Measurements from ENCODE around the gene THOC5. TPM values are rescaled to one million over a fixed set of nuclear protein-coding genes. Genes with fewer than 3 reads are reported as not detected.
"Not testable (repeated sequence)": the region's sequence is repeated elsewhere in the genome, so short reads cannot be mapped to it uniquely, and the experiment has no call there.

Gene THOC5
- total RNA-seq, 1 donor from 2014 or later = 43.8 TPM

- Histone ChIP-seq H3K4me1 (ENCODE audit: control insufficient read depth in 3 of 3, insufficient read depth in 3 of 3, low read length in 3 of 3) (peaks cover 0 to 5% (median 3%) of the 10 kb centered on the region in 3 donors), H3K9ac (ENCODE audit: low read depth in 1 of 3, low read length in 3 of 3) (no peak overlapping the region), H3K27me3 (ENCODE audit: control insufficient read depth in 3 of 3, insufficient read depth in 3 of 3, low read length in 3 of 3) (peaks cover 0 to 3% (median 0%) of the 10 kb centered on the region in 3 donors), H3K27ac (ENCODE audit: low read depth, low read length) (no peak overlapping the region), H3K9me3 (ENCODE audit: control insufficient read depth in 3 of 3, low read length in 3 of 3) (no peaks in the 10 kb centered on the region), H3K36me3 (ENCODE audit: control insufficient read depth in 3 of 3, insufficient read depth in 3 of 3, low read length in 3 of 3) (no peaks in the 10 kb centered on the region), H3K4me3 (ENCODE audit: low read length in 3 of 3) (no peak overlapping the region)
Measured at GRCh38 chr22:29581799-29582198, 28.2 kb upstream of the THOC5 start.

GRCh38 chr22:29580200-29580810 lies 26.7 kb upstream of the THOC5 start:
- Histone ChIP-seq H3K27me3 (ENCODE audit: control insufficient read depth in 3 of 3, insufficient read depth in 3 of 3, low read length in 3 of 3) (peaks cover 0 to 3% (median 0%) of the 10 kb centered on the region in 3 donors), H3K9me3 (ENCODE audit: control insufficient read depth in 3 of 3, low read length in 3 of 3) (no peaks in the 10 kb centered on the region), H3K9ac (ENCODE audit: low read depth in 1 of 3, low read length in 3 of 3) (no peak overlapping the region), H3K36me3 (ENCODE audit: control insufficient read depth in 3 of 3, insufficient read depth in 3 of 3, low read length in 3 of 3) (no peaks in the 10 kb centered on the region), H3K4me1 (ENCODE audit: control insufficient read depth in 3 of 3, insufficient read depth in 3 of 3, low read length in 3 of 3) (peaks cover 0 to 5% (median 3%) of the 10 kb centered on the region in 3 donors), H3K4me3 (ENCODE audit: low read length in 3 of 3) (peak overlapping the region; percentile 54 to 69 (median 62)), H3K27ac (ENCODE audit: low read depth, low read length) (no peak overlapping the region)

- no peaks in the 10 kb centered on the region for H3K9me3 ChIP-seq (ENCODE audit: control insufficient read depth in 3 of 3, low read length in 3 of 3)
- peaks cover 0 to 5% (median 3%) of the 10 kb centered on the region in 3 donors for H3K4me1 ChIP-seq (ENCODE audit: control insufficient read depth in 3 of 3, insufficient read depth in 3 of 3, low read length in 3 of 3)
- no peak overlapping the region for H3K4me3 ChIP-seq (ENCODE audit: low read length in 3 of 3)
- no peak overlapping the region for H3K9ac ChIP-seq (ENCODE audit: low read depth in 1 of 3, low read length in 3 of 3)
- H3K27ac ChIP-seq (ENCODE audit: low read depth, low read length) = no peak overlapping the region
- H3K27me3 ChIP-seq (ENCODE audit: control insufficient read depth in 3 of 3, insufficient read depth in 3 of 3, low read length in 3 of 3) = peaks cover 0 to 3% (median 0%) of the 10 kb centered on the region in 3 donors
- H3K36me3 ChIP-seq (ENCODE audit: control insufficient read depth in 3 of 3, insufficient read depth in 3 of 3, low read length in 3 of 3) = no peaks in the 10 kb centered on the region
Measured at GRCh38 chr22:29578462-29579200, 25.1 kb upstream of the THOC5 start.

GRCh38 chr22:29574762-29575450 lies 21.3 kb upstream of the THOC5 start:
- Histone ChIP-seq H3K36me3 (ENCODE audit: control insufficient read depth in 3 of 3, insufficient read depth in 3 of 3, low read length in 3 of 3) (no peaks in the 10 kb centered on the region), H3K9me3 (ENCODE audit: control insufficient read depth in 3 of 3, low read length in 3 of 3) (no peaks in the 10 kb centered on the region), H3K4me3 (ENCODE audit: low read length in 3 of 3) (no peak overlapping the region), H3K27me3 (ENCODE audit: control insufficient read depth in 3 of 3, insufficient read depth in 3 of 3, low read length in 3 of 3) (peaks cover 0 to 3% (median 0%) of the 10 kb centered on the region in 3 donors), H3K4me1 (ENCODE audit: control insufficient read depth in 3 of 3, insufficient read depth in 3 of 3, low read length in 3 of 3) (no peaks in the 10 kb centered on the region), H3K27ac (ENCODE audit: low read depth, low read length) (no peak overlapping the region), H3K9ac (ENCODE audit: low read depth in 1 of 3, low read length in 3 of 3) (no peak overlapping the region)

GRCh38 chr22:29570912-29571549 lies 17.5 kb upstream of the THOC5 start:
- Histone ChIP-seq H3K4me1 (ENCODE audit: control insufficient read depth in 3 of 3, insufficient read depth in 3 of 3, low read length in 3 of 3) (no peaks in the 10 kb centered on the region), H3K4me3 (ENCODE audit: low read length in 3 of 3) (no peak overlapping the region), H3K27ac (ENCODE audit: low read depth, low read length) (no peak overlapping the region), H3K36me3 (ENCODE audit: control insufficient read depth in 3 of 3, insufficient read depth in 3 of 3, low read length in 3 of 3) (peaks cover 0 to 4% (median 0%) of the 10 kb centered on the region in 3 donors), H3K9me3 (ENCODE audit: control insufficient read depth in 3 of 3, low read length in 3 of 3) (no peaks in the 10 kb centered on the region), H3K9ac (ENCODE audit: low read depth in 1 of 3, low read length in 3 of 3) (no peak overlapping the region), H3K27me3 (ENCODE audit: control insufficient read depth in 3 of 3, insufficient read depth in 3 of 3, low read length in 3 of 3) (no peaks in the 10 kb centered on the region)

GRCh38 chr22:29570456-29570855 lies 16.9 kb upstream of the THOC5 start:
- Histone ChIP-seq H3K27me3 (ENCODE audit: control insufficient read depth in 3 of 3, insufficient read depth in 3 of 3, low read length in 3 of 3) (no peaks in the 10 kb centered on the region), H3K9ac (ENCODE audit: low read depth in 1 of 3, low read length in 3 of 3) (no peak overlapping the region), H3K4me3 (ENCODE audit: low read length in 3 of 3) (no peak overlapping the region), H3K9me3 (ENCODE audit: control insufficient read depth in 3 of 3, low read length in 3 of 3) (no peaks in the 10 kb centered on the region), H3K27ac (ENCODE audit: low read depth, low read length) (no peak overlapping the region), H3K36me3 (ENCODE audit: control insufficient read depth in 3 of 3, insufficient read depth in 3 of 3, low read length in 3 of 3) (peaks cover 0 to 4% (median 0%) of the 10 kb centered on the region in 3 donors), H3K4me1 (ENCODE audit: control insufficient read depth in 3 of 3, insufficient read depth in 3 of 3, low read length in 3 of 3) (no peaks in the 10 kb centered on the region)

GRCh38 chr22:29569011-29569678 lies 15.6 kb upstream of the THOC5 start:
- no peaks in the 10 kb centered on the region for H3K9me3 ChIP-seq (ENCODE audit: control insufficient read depth in 3 of 3, low read length in 3 of 3)
- no peaks in the 10 kb centered on the region for H3K4me1 ChIP-seq (ENCODE audit: control insufficient read depth in 3 of 3, insufficient read depth in 3 of 3, low read length in 3 of 3)
- H3K36me3 ChIP-seq (ENCODE audit: control insufficient read depth in 3 of 3, insufficient read depth in 3 of 3, low read length in 3 of 3) = peaks cover 0 to 4% (median 0%) of the 10 kb centered on the region in 3 donors
- no peak overlapping the region for H3K27ac ChIP-seq (ENCODE audit: low read depth, low read length)
- H3K4me3 ChIP-seq (ENCODE audit: low read length in 3 of 3) = no peak overlapping the region
- H3K9ac ChIP-seq (ENCODE audit: low read depth in 1 of 3, low read length in 3 of 3) = no peak overlapping the region
- H3K27me3 ChIP-seq (ENCODE audit: control insufficient read depth in 3 of 3, insufficient read depth in 3 of 3, low read length in 3 of 3) = no peaks in the 10 kb centered on the region

- H3K9me3 ChIP-seq (ENCODE audit: control insufficient read depth in 3 of 3, low read length in 3 of 3) = no peaks in the 10 kb centered on the region
- no peak overlapping the region for H3K4me3 ChIP-seq (ENCODE audit: low read length in 3 of 3)
- H3K27me3 ChIP-seq (ENCODE audit: control insufficient read depth in 3 of 3, insufficient read depth in 3 of 3, low read length in 3 of 3) = no peaks in the 10 kb centered on the region
- H3K36me3 ChIP-seq (ENCODE audit: control insufficient read depth in 3 of 3, insufficient read depth in 3 of 3, low read length in 3 of 3) = peaks cover 0 to 4% (median 0%) of the 10 kb centered on the region in 3 donors
- H3K9ac ChIP-seq (ENCODE audit: low read depth in 1 of 3, low read length in 3 of 3) = no peak overlapping the region
- no peaks in the 10 kb centered on the region for H3K4me1 ChIP-seq (ENCODE audit: control insufficient read depth in 3 of 3, insufficient read depth in 3 of 3, low read length in 3 of 3)
- H3K27ac ChIP-seq (ENCODE audit: low read depth, low read length) = no peak overlapping the region
Measured at GRCh38 chr22:29567338-29567737, 13.8 kb upstream of the THOC5 start.

- not testable (repeated sequence) for H3K36me3 ChIP-seq (ENCODE audit: control insufficient read depth in 3 of 3, insufficient read depth in 3 of 3, low read length in 3 of 3); H3K27me3 ChIP-seq (ENCODE audit: control insufficient read depth in 3 of 3, insufficient read depth in 3 of 3, low read length in 3 of 3); H3K9me3 ChIP-seq (ENCODE audit: control insufficient read depth in 3 of 3, low read length in 3 of 3); H3K27ac ChIP-seq (ENCODE audit: low read depth, low read length); H3K9ac ChIP-seq (ENCODE audit: low read depth in 1 of 3, low read length in 3 of 3); H3K4me3 ChIP-seq (ENCODE audit: low read length in 3 of 3); H3K4me1 ChIP-seq (ENCODE audit: control insufficient read depth in 3 of 3, insufficient read depth in 3 of 3, low read length in 3 of 3)
Measured at GRCh38 chr22:29566513-29566912, 13.0 kb upstream of the THOC5 start.

All from skeletal muscle tissue (tissue), 4 donors.